Measurements from ENCODE around the gene PEX3. TPM values are rescaled to one million over a fixed set of nuclear protein-coding genes. Genes with fewer than 3 reads are reported as not detected.

Gene PEX3
- total RNA-seq, 1 donor from 2014 or later: 15.1 TPM

GRCh38 chr6:143414769-143415168 lies 35.8 kb upstream of the PEX3 start:
- TF ChIP-seq CTCF (IDR thresholded peaks at IDR 0.05; ENCODE audit: unreplicated experiment): no peak
- H3K27ac Mint-ChIP-seq: no peak overlapping the region
- H3K4me3 Mint-ChIP-seq (ENCODE audit: low read depth): no peak overlapping the region
- peaks cover 2% of the 10 kb centered on the region for H3K36me3 Mint-ChIP-seq (ENCODE audit: insufficient read depth)
- peaks cover 22% of the 10 kb centered on the region for H3K4me1 Mint-ChIP-seq (ENCODE audit: low read depth)
- no peaks in the 10 kb centered on the region for H3K27me3 Mint-ChIP-seq
- H3K9me3 Mint-ChIP-seq (ENCODE audit: low read depth): peaks cover 5% of the 10 kb centered on the region
- DNase-seq (ENCODE audit: low spot score, unreplicated experiment): no peak

GRCh38 chr6:143419526-143419925 lies 31.1 kb upstream of the PEX3 start:
- no peaks in the 10 kb centered on the region for H3K9me3 Mint-ChIP-seq (ENCODE audit: low read depth)
- TF ChIP-seq CTCF (IDR thresholded peaks at IDR 0.05; ENCODE audit: unreplicated experiment): no peak
- H3K27me3 Mint-ChIP-seq: no peaks in the 10 kb centered on the region
- no peaks in the 10 kb centered on the region for H3K4me1 Mint-ChIP-seq (ENCODE audit: low read depth)
- no peak overlapping the region for H3K4me3 Mint-ChIP-seq (ENCODE audit: low read depth)
- DNase-seq (ENCODE audit: low spot score, unreplicated experiment): no peak
- no peaks in the 10 kb centered on the region for H3K36me3 Mint-ChIP-seq (ENCODE audit: insufficient read depth)
- H3K27ac Mint-ChIP-seq: no peak overlapping the region

GRCh38 chr6:143426026-143426425 lies 24.6 kb upstream of the PEX3 start:
- Mint-ChIP-seq H3K4me3 (ENCODE audit: low read depth) (no peak overlapping the region), H3K27me3 (no peaks in the 10 kb centered on the region), H3K4me1 (ENCODE audit: low read depth) (peaks cover 3% of the 10 kb centered on the region), H3K36me3 (ENCODE audit: insufficient read depth) (peaks cover 1% of the 10 kb centered on the region), H3K9me3 (ENCODE audit: low read depth) (no peaks in the 10 kb centered on the region), H3K27ac (no peak overlapping the region)
- TF ChIP-seq CTCF (IDR thresholded peaks at IDR 0.05; ENCODE audit: unreplicated experiment): no peak
- DNase-seq (ENCODE audit: low spot score, unreplicated experiment): no peak

- TF ChIP-seq CTCF (IDR thresholded peaks at IDR 0.05; ENCODE audit: unreplicated experiment): peak; percentile 98
- no peak overlapping the region for H3K4me3 Mint-ChIP-seq (ENCODE audit: low read depth)
Measured at GRCh38 chr6:143427109-143427817, 23.3 kb upstream of the PEX3 start.

GRCh38 chr6:143429970-143430369 lies 20.6 kb upstream of the PEX3 start:
- Mint-ChIP-seq H3K27ac (no peak overlapping the region), H3K27me3 (no peaks in the 10 kb centered on the region), H3K9me3 (ENCODE audit: low read depth) (no peaks in the 10 kb centered on the region), H3K36me3 (ENCODE audit: insufficient read depth) (peaks cover 1% of the 10 kb centered on the region), H3K4me1 (ENCODE audit: low read depth) (peaks cover 9% of the 10 kb centered on the region), H3K4me3 (ENCODE audit: low read depth) (no peak overlapping the region)
- no peak for DNase-seq (ENCODE audit: low spot score, unreplicated experiment)
- no peak for TF ChIP-seq CTCF (IDR thresholded peaks at IDR 0.05; ENCODE audit: unreplicated experiment)

More at GRCh38 chr6:143427109-143427817, 23.3 kb upstream of the PEX3 start:
- H3K9me3 Mint-ChIP-seq (ENCODE audit: low read depth): no peaks in the 10 kb centered on the region
- H3K4me1 Mint-ChIP-seq (ENCODE audit: low read depth): peaks cover 3% of the 10 kb centered on the region
- H3K36me3 Mint-ChIP-seq (ENCODE audit: insufficient read depth): peaks cover 1% of the 10 kb centered on the region
- H3K27me3 Mint-ChIP-seq: no peaks in the 10 kb centered on the region
- H3K27ac Mint-ChIP-seq: no peak overlapping the region
- peak; percentile 75 for DNase-seq (ENCODE audit: low spot score, unreplicated experiment)
